ENCODE results near the gene RAPGEF3. TPM values are rescaled to one million over a fixed set of nuclear protein-coding genes. Genes with fewer than 3 reads are reported as not detected.

RAPGEF3 gene
- total RNA-seq, 2 donors from 2014 or later, result 11.4 to 19.6 TPM

DNA sequence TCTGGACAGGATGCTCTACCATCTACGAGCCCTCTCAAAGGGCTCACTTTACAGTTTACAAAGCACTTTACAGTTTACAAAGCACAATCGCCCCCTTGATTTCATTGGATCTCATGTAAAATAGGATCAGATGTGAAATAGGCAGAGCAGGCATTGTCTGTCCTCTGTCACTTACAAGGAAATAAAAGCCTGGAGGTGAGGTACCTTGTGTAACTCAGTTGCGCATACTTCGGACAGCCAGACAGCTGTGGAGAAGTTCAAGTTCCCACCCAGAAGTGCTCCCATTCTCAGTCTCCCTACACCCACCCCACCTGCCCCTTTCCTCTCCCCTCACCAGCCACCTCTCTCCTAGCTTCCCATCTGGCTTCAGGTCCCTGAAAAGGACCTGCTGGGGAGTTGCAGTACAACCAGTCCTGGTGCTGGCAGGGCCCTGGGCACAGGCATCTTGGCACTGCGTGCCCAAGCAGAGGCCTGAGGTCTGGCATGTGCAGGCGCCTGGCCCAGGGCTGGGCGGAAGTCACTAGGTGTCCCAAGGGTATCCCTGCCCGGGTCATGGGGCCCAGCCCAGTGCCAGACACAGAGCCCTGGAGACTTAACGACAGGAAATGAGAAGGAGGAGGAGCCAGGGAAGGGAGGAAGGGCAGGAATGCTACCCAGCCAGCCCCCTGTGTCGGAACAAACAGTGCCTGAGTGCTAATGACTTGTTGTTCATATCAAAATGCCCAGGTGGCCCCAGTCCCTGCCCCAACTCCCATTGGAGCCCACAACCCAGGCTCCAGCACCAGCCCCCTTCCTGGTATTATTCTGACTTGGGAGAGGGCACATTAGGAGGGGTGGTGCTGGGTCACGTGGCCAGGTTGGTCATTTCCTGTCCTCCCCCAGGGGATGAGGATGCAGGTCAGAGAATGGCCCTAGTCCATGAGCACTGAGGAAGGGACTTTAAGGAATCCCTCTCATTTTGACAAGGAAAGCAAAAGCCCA lies 5.4 kb downstream of the RAPGEF3 start:
- no peaks in the 10 kb centered on the region for H3K9me3 ChIP-seq (ENCODE audit: control insufficient read depth, low read length)
- no peaks in the 10 kb centered on the region for H3K27me3 ChIP-seq (ENCODE audit: control insufficient read depth, insufficient read depth, low read length, poor library complexity, severe bottlenecking)
- H3K4me3 Mint-ChIP-seq, result peak overlapping the region; percentile 26
- H3K4me3 ChIP-seq (ENCODE audit: low read length), result no peak overlapping the region
- no peak overlapping the region for H3K27ac ChIP-seq (ENCODE audit: low read depth, low read length)
- no peaks in the 10 kb centered on the region for H3K36me3 ChIP-seq (ENCODE audit: control insufficient read depth, insufficient read depth, low read length)
- H3K4me1 ChIP-seq (ENCODE audit: control insufficient read depth, insufficient read depth, low read length), result peaks cover 8% of the 10 kb centered on the region
- TF ChIP-seq, protein P1, sequence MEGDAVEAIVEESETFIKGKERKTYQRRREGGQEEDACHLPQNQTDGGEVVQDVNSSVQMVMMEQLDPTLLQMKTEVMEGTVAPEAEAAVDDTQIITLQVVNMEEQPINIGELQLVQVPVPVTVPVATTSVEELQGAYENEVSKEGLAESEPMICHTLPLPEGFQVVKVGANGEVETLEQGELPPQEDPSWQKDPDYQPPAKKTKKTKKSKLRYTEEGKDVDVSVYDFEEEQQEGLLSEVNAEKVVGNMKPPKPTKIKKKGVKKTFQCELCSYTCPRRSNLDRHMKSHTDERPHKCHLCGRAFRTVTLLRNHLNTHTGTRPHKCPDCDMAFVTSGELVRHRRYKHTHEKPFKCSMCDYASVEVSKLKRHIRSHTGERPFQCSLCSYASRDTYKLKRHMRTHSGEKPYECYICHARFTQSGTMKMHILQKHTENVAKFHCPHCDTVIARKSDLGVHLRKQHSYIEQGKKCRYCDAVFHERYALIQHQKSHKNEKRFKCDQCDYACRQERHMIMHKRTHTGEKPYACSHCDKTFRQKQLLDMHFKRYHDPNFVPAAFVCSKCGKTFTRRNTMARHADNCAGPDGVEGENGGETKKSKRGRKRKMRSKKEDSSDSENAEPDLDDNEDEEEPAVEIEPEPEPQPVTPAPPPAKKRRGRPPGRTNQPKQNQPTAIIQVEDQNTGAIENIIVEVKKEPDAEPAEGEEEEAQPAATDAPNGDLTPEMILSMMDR (conservative IDR thresholded peaks at IDR 0.05), result no peak
- peak; percentile 96 for DNase-seq
- no peaks in the 10 kb centered on the region for H3K27me3 Mint-ChIP-seq (ENCODE audit: insufficient read depth)
- peak overlapping the region; percentile 96 for H3K27ac Mint-ChIP-seq
- H3K36me3 Mint-ChIP-seq (ENCODE audit: low read depth), result peaks cover 15% of the 10 kb centered on the region
- no peaks in the 10 kb centered on the region for H3K9me3 Mint-ChIP-seq
- peaks cover 52% of the 10 kb centered on the region for H3K4me1 Mint-ChIP-seq
- H3K9ac ChIP-seq (ENCODE audit: extremely low read depth, low read length, poor library complexity, severe bottlenecking), result no peak overlapping the region
- 63 to 75% methylated on average over 6 to 11 of the region's 11 CpGs for WGBS, 2 experiments (ENCODE audit: insufficient coverage in 1 of 2, insufficient read length in 1 of 2)

DNA sequence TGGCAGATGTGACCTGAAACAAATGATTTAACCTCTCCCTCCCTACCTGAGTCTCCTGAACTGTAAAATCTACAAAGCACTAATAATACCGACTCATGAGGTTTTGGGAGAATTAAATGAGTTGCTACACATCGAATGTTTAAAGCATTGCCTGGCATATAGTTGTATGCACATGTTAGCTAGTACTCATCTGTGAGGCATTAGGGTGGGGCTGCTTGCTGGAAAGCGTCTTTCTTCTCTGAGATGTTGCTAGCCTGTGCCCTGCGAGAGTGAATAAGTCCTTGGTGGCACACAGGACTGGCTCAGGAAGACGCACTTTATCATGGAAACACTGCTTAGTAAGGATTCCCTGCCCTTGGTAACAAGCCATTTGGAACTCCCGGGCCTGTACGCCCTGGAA lies 6.1 kb downstream of the RAPGEF3 start:
- WGBS, 2 experiments (ENCODE audit: insufficient coverage in 1 of 2, insufficient read length in 1 of 2), result 93% methylated on average over 7 of the region's 7 CpGs

DNA sequence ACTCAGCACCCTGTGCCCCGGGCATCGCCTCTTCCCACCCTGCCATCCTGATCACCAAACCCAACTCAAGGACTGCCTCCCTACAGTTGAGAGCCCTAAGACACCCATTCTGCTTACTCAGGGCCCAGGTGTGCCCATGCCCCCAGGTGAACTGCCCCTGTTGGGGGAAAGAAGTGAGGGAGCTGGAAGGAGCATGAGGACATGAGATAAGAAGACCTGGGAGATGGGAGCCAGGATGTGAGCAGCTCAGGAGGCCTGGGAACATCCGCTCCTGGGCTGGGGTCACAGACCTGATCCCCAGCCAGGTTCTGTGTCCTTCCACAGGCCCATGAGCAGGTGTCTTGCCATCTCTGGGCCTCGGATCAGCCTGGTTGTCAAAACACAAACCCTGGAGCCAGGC lies 6.6 kb downstream of the RAPGEF3 start:
- H3K27ac Mint-ChIP-seq, result peak overlapping the region; percentile 58
- 94 to 100% methylated on average over 4 of the region's 4 CpGs for WGBS, 2 experiments (ENCODE audit: insufficient coverage in 1 of 2, insufficient read length in 1 of 2)
- peaks cover 18% of the 10 kb centered on the region for H3K36me3 Mint-ChIP-seq (ENCODE audit: low read depth)
- no peaks in the 10 kb centered on the region for H3K27me3 Mint-ChIP-seq (ENCODE audit: insufficient read depth)
- no peak overlapping the region for H3K4me3 Mint-ChIP-seq
- Histone ChIP-seq H3K9ac (ENCODE audit: extremely low read depth, low read length, poor library complexity, severe bottlenecking) (no peak overlapping the region), H3K27me3 (ENCODE audit: control insufficient read depth, insufficient read depth, low read length, poor library complexity, severe bottlenecking) (no peaks in the 10 kb centered on the region), H3K36me3 (ENCODE audit: control insufficient read depth, insufficient read depth, low read length) (no peaks in the 10 kb centered on the region), H3K4me3 (ENCODE audit: low read length) (no peak overlapping the region), H3K27ac (ENCODE audit: low read depth, low read length) (no peak overlapping the region), H3K9me3 (ENCODE audit: control insufficient read depth, low read length) (no peaks in the 10 kb centered on the region), H3K4me1 (ENCODE audit: control insufficient read depth, insufficient read depth, low read length) (peaks cover 2% of the 10 kb centered on the region)
- TF ChIP-seq, protein P1 (conservative IDR thresholded peaks at IDR 0.05), result no peak
- H3K4me1 Mint-ChIP-seq, result peaks cover 43% of the 10 kb centered on the region
- DNase-seq, result no peak
- no peaks in the 10 kb centered on the region for H3K9me3 Mint-ChIP-seq

More for the DNA sequence above, 6.1 kb downstream of the RAPGEF3 start:
- TF ChIP-seq, protein P1 (conservative IDR thresholded peaks at IDR 0.05), result no peak
- Histone ChIP-seq H3K9me3 (ENCODE audit: control insufficient read depth, low read length) (no peaks in the 10 kb centered on the region), H3K9ac (ENCODE audit: extremely low read depth, low read length, poor library complexity, severe bottlenecking) (no peak overlapping the region), H3K27me3 (ENCODE audit: control insufficient read depth, insufficient read depth, low read length, poor library complexity, severe bottlenecking) (no peaks in the 10 kb centered on the region), H3K36me3 (ENCODE audit: control insufficient read depth, insufficient read depth, low read length) (no peaks in the 10 kb centered on the region), H3K27ac (ENCODE audit: low read depth, low read length) (no peak overlapping the region), H3K4me3 (ENCODE audit: low read length) (no peak overlapping the region), H3K4me1 (ENCODE audit: control insufficient read depth, insufficient read depth, low read length) (peaks cover 4% of the 10 kb centered on the region)
- H3K36me3 Mint-ChIP-seq (ENCODE audit: low read depth), result peaks cover 16% of the 10 kb centered on the region
- H3K27ac Mint-ChIP-seq, result peak overlapping the region; percentile 96
- H3K27me3 Mint-ChIP-seq (ENCODE audit: insufficient read depth), result no peaks in the 10 kb centered on the region
- no peak for DNase-seq
- peaks cover 48% of the 10 kb centered on the region for H3K4me1 Mint-ChIP-seq
- H3K9me3 Mint-ChIP-seq, result no peaks in the 10 kb centered on the region
- H3K4me3 Mint-ChIP-seq, result no peak overlapping the region

Measured in endodermal cell (in vitro differentiated cells).